NB4 (cell line): ENCODE data around the gene HMCN2.

Experiments used
- DNase-seq: peaks from one replicate; pipeline ENCODE4 v3.0.0; 2010; ENCODE audit warnings: low read depth
- H3K4me3 ChIP-seq: one replicate; pipeline ENCODE4 v1.5.1; 2011; ENCODE audit warnings: mild to moderate bottlenecking, low read depth, low read length, moderate library complexity
- MYC ChIP-seq: IDR thresholded peaks from 2 replicates; pipeline ENCODE4 v1.6.1; 2011; ENCODE audit warnings: low read depth, low read length
- POLR2A ChIP-seq: IDR thresholded peaks from 2 replicates; pipeline ENCODE4 v1.6.1; 2011; ENCODE audit warnings: mild to moderate bottlenecking; ENCODE audit not compliant: insufficient read length; ENCODE audit errors: extremely low read depth
- TF ChIP-seq, protein P1 (sequence below): IDR thresholded peaks from 2 replicates; pipeline ENCODE4 v1.6.1; 2011; ENCODE audit warnings: low read depth, low read length
- TF ChIP-seq, protein P2 (sequence below): IDR thresholded peaks from one replicate; pipeline ENCODE4 v1.5.1; 2012; ENCODE audit warnings: low read depth, low read length

Gene HMCN2

DNA sequence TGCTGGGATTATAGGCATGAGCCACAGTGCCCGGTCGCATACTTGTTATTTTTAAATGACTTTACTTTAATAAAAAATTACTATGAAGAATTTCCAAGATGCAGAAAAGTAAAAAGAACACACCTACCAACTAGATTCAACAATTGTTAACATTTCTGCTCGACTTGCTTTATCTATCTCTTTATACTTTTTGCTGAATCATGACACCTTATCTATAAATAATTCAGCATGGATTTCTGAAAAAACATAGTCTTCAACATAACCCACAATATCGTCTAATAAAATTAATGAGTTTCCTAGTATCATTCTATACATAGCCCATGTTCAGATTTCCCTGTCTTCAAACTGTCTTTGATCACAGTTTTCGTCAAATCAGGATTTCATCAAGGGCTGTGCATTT, 25.9 kb downstream of the HMCN2 start:
- DNase-seq, result no peak
- TF ChIP-seq, protein P1, sequence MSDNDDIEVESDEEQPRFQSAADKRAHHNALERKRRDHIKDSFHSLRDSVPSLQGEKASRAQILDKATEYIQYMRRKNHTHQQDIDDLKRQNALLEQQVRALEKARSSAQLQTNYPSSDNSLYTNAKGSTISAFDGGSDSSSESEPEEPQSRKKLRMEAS, result no peak
- TF ChIP-seq, protein P2, sequence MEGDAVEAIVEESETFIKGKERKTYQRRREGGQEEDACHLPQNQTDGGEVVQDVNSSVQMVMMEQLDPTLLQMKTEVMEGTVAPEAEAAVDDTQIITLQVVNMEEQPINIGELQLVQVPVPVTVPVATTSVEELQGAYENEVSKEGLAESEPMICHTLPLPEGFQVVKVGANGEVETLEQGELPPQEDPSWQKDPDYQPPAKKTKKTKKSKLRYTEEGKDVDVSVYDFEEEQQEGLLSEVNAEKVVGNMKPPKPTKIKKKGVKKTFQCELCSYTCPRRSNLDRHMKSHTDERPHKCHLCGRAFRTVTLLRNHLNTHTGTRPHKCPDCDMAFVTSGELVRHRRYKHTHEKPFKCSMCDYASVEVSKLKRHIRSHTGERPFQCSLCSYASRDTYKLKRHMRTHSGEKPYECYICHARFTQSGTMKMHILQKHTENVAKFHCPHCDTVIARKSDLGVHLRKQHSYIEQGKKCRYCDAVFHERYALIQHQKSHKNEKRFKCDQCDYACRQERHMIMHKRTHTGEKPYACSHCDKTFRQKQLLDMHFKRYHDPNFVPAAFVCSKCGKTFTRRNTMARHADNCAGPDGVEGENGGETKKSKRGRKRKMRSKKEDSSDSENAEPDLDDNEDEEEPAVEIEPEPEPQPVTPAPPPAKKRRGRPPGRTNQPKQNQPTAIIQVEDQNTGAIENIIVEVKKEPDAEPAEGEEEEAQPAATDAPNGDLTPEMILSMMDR, result no peak
- no peak for TF ChIP-seq POLR2A
- no peak for TF ChIP-seq MYC
- no peak overlapping the region for H3K4me3 ChIP-seq

- TF ChIP-seq, protein P2, result no peak
- TF ChIP-seq POLR2A (no peak), MYC (no peak)
- TF ChIP-seq, protein P1, result no peak
- DNase-seq, result no peak
- H3K4me3 ChIP-seq, result no peak overlapping the region
These were observed 26.5 kb downstream of the HMCN2 start for GRCh38 chr9:130292106-130292505.

DNA sequence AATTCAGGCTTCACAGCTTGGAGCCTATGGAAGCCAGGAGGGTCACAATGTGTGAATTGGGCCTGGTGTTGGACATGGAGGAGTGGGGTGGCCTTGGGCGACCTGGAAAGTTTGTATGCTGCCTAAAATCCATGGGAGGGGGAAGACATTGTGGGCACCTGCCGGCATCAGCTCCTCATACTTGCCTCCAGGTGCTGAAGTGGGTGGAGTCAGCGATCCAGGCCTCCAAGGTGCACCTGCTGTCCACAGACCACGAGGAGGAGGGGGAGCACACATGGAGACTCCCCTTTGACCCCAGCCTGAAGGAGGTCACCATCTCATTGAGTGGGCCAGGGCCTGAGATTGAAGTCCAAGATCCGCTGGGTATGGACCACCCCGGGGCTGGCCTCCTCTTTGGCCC, 29.1 kb downstream of the HMCN2 start:
- DNase-seq, result no peak
- no peak overlapping the region for H3K4me3 ChIP-seq
- TF ChIP-seq, protein P2, result no peak
- TF ChIP-seq MYC (no peak), POLR2A (no peak)
- TF ChIP-seq, protein P1, result no peak

- no peak for DNase-seq
- H3K4me3 ChIP-seq, result no peak overlapping the region
- TF ChIP-seq POLR2A (no peak), MYC (no peak)
- TF ChIP-seq, protein P1, result no peak
- TF ChIP-seq, protein P2, result no peak
These were observed 29.9 kb downstream of the HMCN2 start for GRCh38 chr9:130295431-130295830.

DNA sequence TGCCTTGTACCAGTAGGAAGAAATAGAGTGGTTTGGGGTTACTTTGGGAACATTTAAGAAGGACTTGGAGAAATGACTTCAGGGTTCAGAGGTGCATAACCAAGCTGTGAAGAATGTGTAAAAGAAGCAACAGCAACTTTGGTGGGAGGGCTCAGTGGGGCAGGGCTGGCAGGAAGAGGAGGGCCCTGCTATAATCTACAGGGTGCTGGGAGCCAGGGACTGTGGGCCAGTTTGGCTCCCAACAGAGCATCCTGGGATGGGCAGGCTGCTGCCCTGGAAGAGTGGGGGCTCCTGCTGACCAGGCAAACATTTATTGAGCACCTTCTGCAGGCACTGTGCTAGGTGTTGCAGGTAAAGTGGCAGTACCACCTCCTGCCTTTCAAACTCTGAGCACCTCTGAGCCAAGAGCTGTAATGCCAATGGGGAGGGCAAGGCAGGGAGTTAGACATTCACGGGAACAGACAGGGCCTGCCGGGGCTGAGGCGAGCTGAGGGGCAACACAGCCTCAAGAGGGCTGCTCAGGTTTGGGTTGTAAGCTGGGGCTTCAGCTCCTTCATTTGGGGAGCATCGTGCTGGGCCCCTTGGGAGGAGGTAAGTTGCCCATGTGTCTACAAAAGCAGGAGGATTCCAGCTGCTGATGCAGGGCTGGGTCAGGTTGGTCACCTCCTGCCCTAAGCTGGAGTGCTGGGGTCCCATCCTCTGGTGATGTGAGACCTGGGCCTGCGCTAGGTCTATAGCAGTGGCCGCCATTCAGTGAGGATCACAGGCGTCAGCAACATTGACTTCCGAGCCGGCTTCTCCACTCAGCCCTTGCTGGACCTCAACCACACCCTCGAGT, 30.6 kb downstream of the HMCN2 start:
- no peak for DNase-seq
- TF ChIP-seq POLR2A (no peak), MYC (no peak)
- TF ChIP-seq, protein P1, result no peak
- TF ChIP-seq, protein P2, result no peak
- H3K4me3 ChIP-seq, result no peak overlapping the region

- TF ChIP-seq MYC (no peak), POLR2A (no peak)
- TF ChIP-seq, protein P2, result no peak
- TF ChIP-seq, protein P1, result no peak
- DNase-seq, result no peak
- H3K4me3 ChIP-seq, result no peak overlapping the region
These were observed 31.2 kb downstream of the HMCN2 start for GRCh38 chr9:130296783-130297055.
